Fibroblast of skin of right biceps (primary cell): ENCODE results near the gene SLC48A1.

Source experiments
- DNase-seq: peaks from one replicate; pipeline ENCODE4 v3.0.0-alpha.2; 2013

SLC48A1 gene

DNA sequence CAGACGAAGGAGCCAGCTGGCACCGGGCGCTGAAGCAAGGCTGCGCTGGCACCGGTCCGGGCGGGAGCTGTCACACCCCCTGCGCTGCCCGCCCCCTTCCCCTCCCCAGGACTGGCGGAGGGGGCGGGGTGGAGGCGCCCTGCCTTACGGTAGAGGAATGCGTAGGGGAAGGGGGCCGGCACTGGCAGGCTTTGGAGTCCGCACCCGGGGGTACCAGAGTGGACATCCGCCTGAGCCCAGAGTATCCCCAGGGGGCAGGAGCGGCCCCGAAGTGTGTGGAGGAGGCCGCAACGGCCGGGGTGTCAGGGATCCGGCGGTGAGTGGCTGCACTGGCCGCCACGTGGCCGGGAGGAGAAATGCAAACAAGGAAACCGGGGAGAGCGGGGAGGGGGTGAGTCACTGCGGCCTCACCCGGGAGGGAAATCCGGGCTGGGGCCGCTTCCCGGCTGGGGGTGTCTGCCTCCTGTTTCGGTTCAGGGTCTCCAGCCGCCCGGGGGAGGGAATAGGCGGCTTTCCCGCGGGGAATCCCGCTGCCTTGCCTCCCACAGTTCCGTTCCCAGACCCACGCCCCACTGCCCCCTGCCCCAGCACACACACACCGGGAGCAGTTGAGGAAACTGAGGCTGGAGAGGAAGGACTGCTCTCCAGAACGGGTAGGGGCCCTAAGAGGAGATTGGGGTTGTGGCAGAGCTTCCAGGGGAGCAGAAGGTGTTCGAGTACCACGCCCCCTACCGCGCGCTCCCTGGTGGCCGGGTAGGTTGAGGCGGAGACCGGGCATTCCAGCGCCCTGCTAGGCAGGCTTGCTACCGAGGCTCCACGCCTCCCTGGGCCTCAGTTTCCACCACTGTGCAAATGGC is 14.0 kb upstream of the SLC48A1 start, which contains the start of gene RAPGEF3:
RAPGEF3 (minus strand) TSS at position 47 of the 857 bp plus-strand sequence. CDS start 324 bp downstream, outside the sequence.
- DNase-seq, result peak; percentile 86

- DNase-seq, result no peak
Observed at GRCh38 chr12:47762850-47763465, 10.1 kb upstream of the SLC48A1 start.

- peak; percentile 25 for DNase-seq
Observed at GRCh38 chr12:47763481-47764346, 9.3 kb upstream of the SLC48A1 start.

GRCh38 chr12:47766502-47767215 is 6.4 kb upstream of the SLC48A1 start:
- no peak for DNase-seq

GRCh38 chr12:47767216-47767724 is 5.8 kb upstream of the SLC48A1 start:
- no peak for DNase-seq

- peak; percentile 74 for DNase-seq
Observed at GRCh38 chr12:47768323-47768811, 4.7 kb upstream of the SLC48A1 start.

- no peak for DNase-seq
Observed at GRCh38 chr12:47769234-47770085, 3.6 kb upstream of the SLC48A1 start.

- DNase-seq, result no peak
Observed at GRCh38 chr12:47770086-47770726, 2.8 kb upstream of the SLC48A1 start.

DNA sequence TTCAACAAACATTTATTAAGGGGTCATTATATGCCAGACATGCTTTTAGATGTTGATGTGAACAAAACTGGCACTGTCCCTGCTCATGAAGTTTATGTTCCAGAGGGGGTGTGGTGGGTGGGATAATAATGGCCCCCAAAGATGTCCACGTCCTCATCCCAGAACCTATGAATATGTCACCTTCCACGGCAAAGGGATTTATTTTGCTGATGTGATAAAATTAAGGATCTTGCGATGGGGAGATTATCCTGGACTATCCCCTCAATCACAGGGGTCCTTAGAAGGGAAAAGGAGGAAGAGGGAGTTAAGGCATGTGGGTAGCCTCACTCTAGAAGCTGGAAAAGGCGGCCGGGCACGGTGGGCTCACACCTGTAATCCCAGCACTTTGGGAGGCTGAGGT is 1.7 kb upstream of the SLC48A1 start:
- no peak for DNase-seq

GRCh38 chr12:47772094-47772660 is 861 bp upstream of the SLC48A1 start:
- no peak for DNase-seq

- DNase-seq, result no peak
Observed at GRCh38 chr12:47772738-47773061, 338 bp upstream of the SLC48A1 start.

DNA sequence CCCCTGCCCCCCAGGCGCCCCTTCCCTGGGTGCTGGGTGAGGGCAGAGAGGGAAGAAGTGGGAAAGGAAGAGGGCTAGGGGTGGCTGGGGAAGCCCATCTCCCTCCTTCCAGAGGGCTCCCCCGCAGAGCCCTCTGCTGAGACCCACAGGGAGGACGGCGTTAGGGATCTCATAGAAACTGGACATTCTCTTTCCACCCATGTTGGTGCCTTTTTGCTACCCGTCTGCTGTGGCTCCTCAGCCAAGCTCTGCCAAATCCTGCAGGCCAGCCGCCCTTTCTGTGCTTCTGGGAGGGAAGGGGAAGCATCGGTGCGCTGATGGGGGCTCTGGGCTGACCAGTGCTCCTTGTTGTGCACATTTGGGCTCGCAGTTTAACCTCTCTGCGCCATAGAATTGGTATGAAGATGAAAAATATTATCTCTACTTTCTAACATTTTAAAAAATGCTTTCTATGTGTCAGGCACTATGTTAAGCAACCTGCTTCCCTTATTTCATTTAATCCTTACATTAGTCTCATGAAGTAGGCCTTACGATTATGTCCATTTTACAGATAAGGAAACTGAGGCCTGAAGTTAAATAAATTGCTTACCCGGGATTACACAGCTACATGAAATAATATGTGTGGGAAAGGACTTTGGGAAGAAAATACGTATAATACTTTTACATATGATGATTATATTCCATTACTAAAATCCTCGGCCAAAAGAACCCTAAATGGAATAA is 981 bp downstream of the SLC48A1 start:
- DNase-seq, result no peak

GRCh38 chr12:47774663-47775062 is 1.6 kb downstream of the SLC48A1 start:
- DNase-seq, result no peak

- DNase-seq, result peak; percentile 50
Observed at GRCh38 chr12:47775100-47775911, 2.3 kb downstream of the SLC48A1 start.

DNA sequence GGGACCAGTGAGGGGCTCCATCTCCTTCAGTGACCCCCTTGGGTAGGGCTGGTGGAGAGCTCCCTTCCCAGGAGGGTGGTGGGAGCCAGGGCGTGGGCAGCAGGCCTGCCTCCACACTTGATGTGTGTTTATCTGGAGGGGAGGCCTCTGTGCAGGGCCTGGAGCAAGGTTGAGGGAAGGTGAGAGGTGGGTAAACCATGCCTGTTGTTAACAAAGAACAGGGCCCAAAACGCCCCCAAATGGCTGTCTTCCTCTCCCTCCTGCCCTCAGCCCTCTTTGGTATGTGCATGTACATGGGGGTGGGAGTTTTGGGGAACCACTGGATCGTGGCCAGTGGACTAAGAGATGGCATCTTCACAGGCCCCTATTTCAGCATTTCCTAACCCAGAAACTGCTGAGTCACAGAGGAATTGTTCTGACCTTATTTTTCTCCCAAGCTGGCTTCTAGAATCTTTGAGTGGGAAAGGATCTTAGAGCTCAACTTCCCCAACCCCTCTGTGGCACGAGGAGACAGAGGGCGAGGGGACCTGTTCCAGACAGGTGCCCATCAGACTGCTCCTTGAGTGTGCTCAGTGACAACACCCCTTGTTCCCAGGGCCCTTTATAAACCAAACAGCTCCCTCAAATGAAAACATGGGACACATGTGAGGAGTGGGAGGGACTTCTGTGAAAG is 3.6 kb downstream of the SLC48A1 start:
- DNase-seq, result peak; percentile 47

- DNase-seq, result no peak
Observed at GRCh38 chr12:47777151-47777550, 4.1 kb downstream of the SLC48A1 start.

GRCh38 chr12:47777741-47778558 is 4.9 kb downstream of the SLC48A1 start:
- no peak for DNase-seq
